ENCODE measurements around the gene TTLL9. TPM values are rescaled to one million over a fixed set of nuclear protein-coding genes. Genes with fewer than 3 reads are reported as not detected.
A peak's percentile ranks its signal among the peaks of the same experiment; 100 is the strongest.
"Not testable (repeated sequence)": the region's sequence is repeated elsewhere in the genome, so short reads cannot be mapped to it uniquely, and the experiment has no call there.

The TTLL9 gene, protein sequence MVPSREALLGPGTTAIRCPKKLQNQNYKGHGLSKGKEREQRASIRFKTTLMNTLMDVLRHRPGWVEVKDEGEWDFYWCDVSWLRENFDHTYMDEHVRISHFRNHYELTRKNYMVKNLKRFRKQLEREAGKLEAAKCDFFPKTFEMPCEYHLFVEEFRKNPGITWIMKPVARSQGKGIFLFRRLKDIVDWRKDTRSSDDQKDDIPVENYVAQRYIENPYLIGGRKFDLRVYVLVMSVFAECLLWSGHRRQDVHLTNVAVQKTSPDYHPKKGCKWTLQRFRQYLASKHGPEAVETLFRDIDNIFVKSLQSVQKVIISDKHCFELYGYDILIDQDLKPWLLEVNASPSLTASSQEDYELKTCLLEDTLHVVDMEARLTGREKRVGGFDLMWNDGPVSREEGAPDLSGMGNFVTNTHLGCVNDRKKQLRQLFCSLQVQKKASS
- total RNA-seq, result 1.0 TPM

DNA sequence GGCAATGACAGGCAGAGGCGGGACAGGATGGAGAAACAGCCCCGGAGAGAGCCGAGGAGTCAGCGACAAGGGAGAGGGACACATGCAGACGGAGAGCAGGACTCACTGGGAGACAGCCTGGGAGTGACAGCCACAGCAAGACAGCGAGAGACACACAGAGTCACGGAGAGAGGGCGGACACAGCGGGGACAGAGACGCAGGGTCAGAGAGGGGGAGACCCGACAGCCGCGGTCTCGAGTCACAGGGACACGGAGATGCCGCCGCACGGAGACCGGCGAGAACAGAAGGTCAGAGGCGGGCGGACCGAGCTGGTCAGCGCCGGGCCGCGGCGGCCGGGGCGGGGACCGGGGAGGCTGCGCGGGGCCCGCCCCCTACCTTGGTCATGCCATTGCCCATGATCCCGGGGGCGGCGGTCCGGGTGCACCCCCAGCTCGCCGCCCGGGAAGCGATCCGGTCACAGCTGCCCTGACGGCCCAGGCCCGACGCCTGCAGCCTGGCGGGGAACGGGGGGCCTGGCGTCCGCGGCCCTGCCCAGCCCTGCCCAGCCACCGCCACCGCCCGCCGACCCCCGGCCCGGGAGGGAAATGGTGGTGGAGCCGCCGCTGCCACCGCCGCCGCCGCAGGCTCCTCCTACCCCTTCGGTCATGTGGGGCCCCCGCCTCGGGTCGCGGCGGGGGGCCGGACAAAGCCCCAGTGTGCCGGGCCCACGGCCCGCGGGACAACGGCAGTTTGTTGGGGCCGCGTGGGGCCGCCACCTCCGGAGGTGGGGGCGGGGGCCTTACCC lies at the start of gene TTLL9, which contains the start of gene DUSP15:
Gene TTLL9 (plus strand): TSS at position 693 of the 784 bp plus-strand sequence. CDS start 493 bp downstream, outside the sequence.
Gene DUSP15 (minus strand): TSS at position 586 of the 784 bp plus-strand sequence. CDS start 190 bp downstream, at position 396.
- peak; percentile 39 for DNase-seq

DNA sequence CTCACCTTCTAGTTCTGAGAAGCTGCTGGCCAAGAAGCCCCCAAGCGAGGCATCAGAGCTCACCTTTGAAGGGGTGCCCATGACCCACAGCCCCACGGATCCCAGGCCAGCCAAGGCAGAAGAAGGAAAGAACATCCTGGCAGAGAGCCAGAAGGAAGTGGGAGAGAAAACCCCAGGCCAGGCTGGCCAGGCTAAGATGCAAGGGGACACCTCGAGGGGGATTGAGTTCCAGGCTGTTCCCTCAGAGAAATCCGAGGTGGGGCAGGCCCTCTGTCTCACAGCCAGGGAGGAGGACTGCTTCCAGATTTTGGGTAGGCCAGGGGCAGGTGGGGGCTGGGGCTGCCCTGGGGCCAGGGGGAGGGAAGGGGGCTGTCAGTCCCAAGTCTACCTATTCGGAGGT lies 49.0 kb upstream of the TTLL9 start:
- no peak for DNase-seq

GRCh38 chr20:31822421-31823330 lies 47.8 kb upstream of the TTLL9 start:
- DNase-seq, result peak; percentile 91

GRCh38 chr20:31823360-31824124 lies 46.9 kb upstream of the TTLL9 start:
- no peak for DNase-seq

DNA sequence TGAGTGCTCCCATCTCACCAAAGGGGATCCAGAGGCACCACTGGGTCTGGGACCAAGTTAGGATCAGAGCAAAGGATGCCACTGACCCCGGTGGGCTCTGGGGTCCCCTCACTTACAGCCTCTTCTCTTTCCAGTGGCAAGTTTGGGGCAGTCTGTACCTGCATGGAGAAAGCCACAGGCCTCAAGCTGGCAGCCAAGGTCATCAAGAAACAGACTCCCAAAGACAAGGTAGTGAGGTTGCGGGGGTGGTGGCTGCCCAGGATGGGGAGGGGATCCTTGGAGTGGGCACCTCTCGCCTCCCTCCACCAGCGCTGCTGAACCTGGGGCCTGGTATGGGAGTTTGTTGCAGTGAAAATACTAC lies 46.3 kb upstream of the TTLL9 start:
- DNase-seq, result no peak

GRCh38 chr20:31824554-31825313 lies 45.7 kb upstream of the TTLL9 start:
- no peak for DNase-seq

DNA sequence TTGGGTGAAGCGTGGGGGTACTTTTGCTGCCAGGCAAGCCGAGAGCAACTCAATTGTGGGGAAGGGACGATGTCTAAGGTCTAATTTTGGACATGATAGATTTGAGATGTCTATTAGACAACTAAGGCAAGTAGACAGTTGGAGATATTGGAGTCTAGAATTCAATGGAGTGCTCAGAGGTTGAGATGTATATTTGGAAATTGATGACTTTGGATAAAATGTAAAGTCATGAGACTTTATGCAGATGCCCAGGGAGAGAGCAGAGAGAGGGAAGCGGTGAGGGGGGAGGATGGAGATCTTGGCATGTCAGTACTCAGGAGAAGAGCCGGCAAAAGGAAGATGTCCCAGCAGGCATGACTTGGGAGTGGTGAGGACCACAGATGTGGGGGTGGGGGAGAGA lies 44.4 kb upstream of the TTLL9 start:
- no peak for DNase-seq

- no peak for DNase-seq
Measured at GRCh38 chr20:31827059-31827458, 43.4 kb upstream of the TTLL9 start.

GRCh38 chr20:31828016-31828415 lies 42.4 kb upstream of the TTLL9 start:
- DNase-seq, result not testable (repeated sequence)

DNA sequence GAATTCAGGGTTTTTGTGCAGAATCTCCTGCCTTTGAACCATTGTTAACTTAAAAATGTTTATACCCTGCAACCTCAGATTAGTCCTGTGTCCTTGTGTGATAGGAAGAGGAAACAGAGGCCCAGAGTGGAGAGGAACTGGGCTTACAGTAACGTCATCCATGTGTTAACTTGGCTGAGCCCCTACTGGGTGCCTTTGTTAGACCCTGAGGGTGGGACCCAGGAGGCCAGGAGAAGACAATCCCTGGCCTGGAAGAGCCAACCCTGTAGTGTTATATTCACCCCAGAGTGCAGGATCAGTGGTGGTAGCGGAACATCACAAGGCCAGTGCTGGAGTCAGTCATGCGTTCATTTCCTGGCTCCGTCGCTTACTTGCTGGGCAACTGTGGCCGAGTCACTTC lies 40.7 kb upstream of the TTLL9 start:
- no peak for DNase-seq

DNA sequence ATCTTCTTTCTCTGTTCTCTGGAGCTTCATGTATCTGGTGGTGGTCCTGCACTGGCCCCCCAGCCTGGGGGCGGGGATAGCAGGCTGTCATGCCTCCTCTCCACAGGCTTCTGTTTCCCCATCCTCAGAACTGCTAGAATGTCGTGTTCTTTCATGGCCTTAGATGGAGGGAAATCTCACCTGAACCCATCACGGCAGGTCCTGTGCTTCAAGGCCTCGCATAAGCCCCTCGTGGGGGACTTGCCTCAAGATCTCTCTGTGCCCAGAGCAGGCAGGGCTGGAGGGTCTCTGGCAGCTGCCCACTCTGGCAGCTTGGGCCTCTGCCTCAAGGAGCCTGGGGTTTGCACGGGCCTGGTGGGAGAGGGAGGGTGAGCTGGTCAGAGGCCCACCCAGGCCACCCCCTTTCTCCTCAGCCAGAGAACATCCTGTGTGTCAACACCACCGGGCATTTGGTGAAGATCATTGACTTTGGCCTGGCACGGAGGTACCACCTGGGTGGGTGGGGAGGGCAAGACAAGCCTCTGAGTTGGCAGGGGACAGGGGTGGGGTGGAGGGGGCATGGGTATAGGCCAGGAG lies 39.9 kb upstream of the TTLL9 start:
- DNase-seq, result no peak

GRCh38 chr20:31831211-31831610 lies 39.2 kb upstream of the TTLL9 start:
- no peak for DNase-seq

- no peak for DNase-seq
Measured at GRCh38 chr20:31831771-31832306, 38.6 kb upstream of the TTLL9 start.

DNA sequence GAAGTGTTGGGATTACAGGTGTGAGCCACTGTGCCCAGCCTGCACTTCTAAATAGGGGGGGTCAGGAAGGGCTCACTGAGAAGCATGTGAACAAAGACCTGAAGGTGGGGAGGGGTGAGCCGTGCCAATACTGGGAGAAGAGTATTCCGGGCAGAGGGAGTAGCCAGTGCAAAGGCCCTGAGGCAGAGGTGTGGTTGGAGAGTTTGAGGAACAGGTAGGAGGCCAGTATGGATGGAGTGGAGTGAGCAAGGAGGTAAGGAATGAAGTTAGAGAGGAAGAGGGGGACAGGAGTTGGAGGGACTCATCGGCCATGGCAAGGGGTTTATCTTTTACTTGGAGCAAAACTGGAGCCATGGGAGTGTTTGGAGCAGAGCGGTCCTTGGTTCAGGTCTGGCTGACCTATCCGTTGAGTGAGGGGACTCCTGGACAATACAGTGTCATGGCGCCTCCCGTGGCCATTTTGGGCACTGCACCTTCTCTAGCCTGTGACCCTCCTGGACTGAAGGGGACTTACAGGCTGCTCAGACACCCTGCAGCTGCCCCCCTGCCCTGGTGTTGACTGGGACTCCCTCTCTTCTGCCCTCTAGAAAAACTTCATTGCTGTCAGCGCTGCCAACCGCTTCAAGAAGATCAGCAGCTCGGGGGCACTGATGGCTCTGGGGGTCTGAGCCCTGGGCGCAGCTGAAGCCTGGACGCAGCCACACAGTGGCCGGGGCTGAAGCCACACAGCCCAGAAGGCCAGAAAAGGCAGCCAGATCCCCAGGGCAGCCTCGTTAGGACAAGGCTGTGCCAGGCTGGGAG lies 37.1 kb upstream of the TTLL9 start:
- peak; percentile 78 for DNase-seq

DNA sequence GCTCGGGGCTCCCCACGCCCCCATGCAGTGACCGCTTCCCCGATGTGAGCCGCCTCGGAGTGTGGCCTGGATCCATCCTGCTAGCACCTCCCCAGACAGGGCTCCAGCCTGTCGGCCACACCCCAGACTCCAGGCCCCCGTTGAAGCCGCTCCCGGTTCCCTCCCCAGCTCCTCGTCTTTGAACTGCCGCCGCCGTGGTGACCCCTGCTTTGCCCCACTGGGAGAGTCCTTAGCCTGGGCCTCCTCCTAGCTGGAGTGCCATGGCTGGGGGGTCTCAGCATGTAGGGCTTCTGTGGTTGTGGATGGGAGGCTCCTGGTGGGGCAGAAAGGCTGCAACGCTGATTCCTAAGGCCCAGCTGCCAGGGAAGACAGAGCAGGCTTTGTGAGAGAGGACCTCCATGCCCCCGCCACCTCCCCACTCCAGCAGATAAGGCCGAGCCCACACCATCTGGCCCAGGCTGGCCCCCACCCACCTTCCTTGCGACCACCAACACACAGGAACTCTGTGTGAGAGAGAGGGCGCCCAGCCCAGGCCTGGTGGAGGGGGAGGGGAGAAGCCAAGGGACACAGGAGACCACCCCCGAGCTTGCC lies 36.4 kb upstream of the TTLL9 start:
- peak; percentile 50 for DNase-seq

GRCh38 chr20:31835554-31835953 lies 34.9 kb upstream of the TTLL9 start:
- DNase-seq, result no peak

DNA sequence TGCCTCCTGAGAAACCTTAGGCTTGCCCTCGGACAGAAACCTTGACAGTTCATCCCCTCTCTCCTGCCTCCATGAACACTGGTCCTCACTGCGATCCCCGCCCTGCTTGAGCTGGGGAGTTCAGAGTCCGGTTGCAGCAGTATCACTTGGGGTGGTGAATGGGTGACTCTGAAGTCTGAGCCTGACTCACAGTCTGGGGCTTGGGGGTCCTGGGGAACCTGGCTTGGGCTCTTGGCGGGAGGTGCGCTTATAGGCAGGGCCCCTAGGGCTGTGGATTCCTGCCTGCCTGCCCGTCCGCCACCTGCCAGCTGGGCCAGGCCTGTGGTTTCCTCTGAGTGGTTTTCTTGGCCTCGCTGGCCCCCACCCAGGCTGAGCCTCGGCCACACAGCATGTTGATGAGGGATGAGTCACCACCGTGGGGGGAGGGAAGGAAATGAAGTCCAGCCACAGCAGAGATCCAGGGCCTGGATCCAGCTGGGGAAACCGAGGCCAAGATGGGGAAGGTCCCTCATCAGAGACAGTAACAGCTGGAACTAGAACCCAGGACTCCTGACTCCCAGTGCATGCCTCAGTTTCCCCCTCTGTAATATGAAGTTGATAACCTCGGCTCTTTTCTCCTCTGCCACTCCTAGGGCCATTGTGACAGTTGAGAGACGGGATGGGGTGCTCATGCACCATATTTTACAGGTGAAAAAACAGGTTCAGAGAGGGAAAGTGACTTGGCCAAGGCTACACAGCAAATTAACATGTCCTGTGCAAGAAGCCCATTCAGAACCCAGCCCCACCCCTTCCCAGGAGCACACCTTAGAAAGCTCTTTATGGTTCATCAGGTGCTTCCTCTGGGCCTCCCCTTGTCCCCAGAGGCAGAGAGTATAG lies 34.2 kb upstream of the TTLL9 start:
- peak; percentile 68 for DNase-seq

Measured in tongue (tissue), 2 donors.